Left ventricle myocardium superior (tissue), 1 donor: ENCODE data around the gene RBPMS2. TPM values are rescaled to one million over a fixed set of nuclear protein-coding genes. Genes with fewer than 3 reads are reported as not detected.

Source experiments
- microRNA-seq: library from miRNA; unstranded; fragments of <30 nt; microRNA quantifications from one replicate; pipeline ENCODE4 v1.2.0, GENCODE V29; 2020; ENCODE audit warnings: borderline number of aligned reads
- total RNA-seq: library from RNA; stranded (reverse); fragmentation: NEBNext Ultra II Directional; extraction: Animal tissue kit (Norgen Biotek cat#: 25700); gene quantifications from one replicate; pipeline ENCODE4 v1.2.1, GENCODE V29; 2021
- donor health status: DM: no; HTN: yes; CAD: no; lungs with severe emphysema.

The RBPMS2 gene
- total RNA-seq, 1 donor from 2014 or later = 213 TPM

Small RNA genes within 50 kb of the gene (microRNA-seq; reads per million reads assigned to microRNA genes)
- not detected for gene MIR1272

Other genes with a start within 250 kb of the RBPMS2 start
- gene PIF1, start 50.1 kb upstream of the RBPMS2 start, total RNA-seq = 0.42 TPM
- gene PLEKHO2, start 66.3 kb upstream of the RBPMS2 start, total RNA-seq = 8.5 TPM
- 1.3 TPM for gene ANKDD1A, start 136.3 kb upstream of the RBPMS2 start, total RNA-seq
- gene SPG21, start 214.3 kb upstream of the RBPMS2 start, total RNA-seq = 47.8 TPM